Upper lobe of left lung (tissue), 6 donors: ENCODE results near the gene KPNA2. TPM values are rescaled to one million over a fixed set of nuclear protein-coding genes. Genes with fewer than 3 reads are reported as not detected.
A peak's percentile ranks its signal among the peaks of the same experiment; 100 is the strongest.
"Not testable (repeated sequence)": the region's sequence is repeated elsewhere in the genome, so short reads cannot be mapped to it uniquely, and the experiment has no call there.

Experiments used
- ATAC-seq, 2 donors: fragments of 200-7000 bp; cut with Tn5 transposase; one replicate each; pipeline ENCODE4 v1.9.1; 2022; ENCODE audit warnings: mild to moderate bottlenecking in 2 of 2, moderate library complexity in 2 of 2; ENCODE audit not compliant: low FRiP score in 2 of 2
- DNase-seq, 2 donors: peaks; one replicate each; pipeline ENCODE4 v3.0.0-alpha.2; 2019 to 2020
- H3K27ac ChIP-seq, 4 donors: fragments of 200-600 bp; sonication (generic); one replicate each; pipeline ENCODE4 v1.5.1; 2016 to 2019
- H3K27me3 ChIP-seq, 4 donors: fragments of 200-600 bp; sonication (generic); one replicate each; pipeline ENCODE4 v1.5.1; 2017 to 2019
- H3K36me3 ChIP-seq, 4 donors: fragments of 200-600 bp; sonication (generic); one replicate each; pipeline ENCODE4 v1.5.1; 2016 to 2019
- H3K4me1 ChIP-seq, 4 donors: fragments of 200-600 bp; sonication (generic); one replicate each; pipeline ENCODE4 v1.5.1; 2018 to 2019
- H3K4me3 ChIP-seq, 4 donors: fragments of 200-600 bp; sonication (generic); one replicate each; pipeline ENCODE4 v1.5.1; 2017 to 2019; ENCODE audit warnings: mild to moderate bottlenecking in 2 of 4, moderate library complexity in 1 of 4
- H3K9me3 ChIP-seq, 4 donors: fragments of 200-600 bp; sonication (generic); one replicate each; pipeline ENCODE4 v1.5.1; 2018 to 2019
- CTCF ChIP-seq, 6 experiments: fragments of 450-650 bp in 4 of 6; fragments of 200-600 bp in 2 of 6; sonication (generic) in 2 of 6; IDR thresholded peaks; one replicate each; pipeline ENCODE4 v1.5.1; 2016 to 2019; ENCODE audit warnings: antibody characterized with exemption in 6 of 6
- EP300 ChIP-seq, 4 donors: sonication (generic); formaldehyde crosslinking; IDR thresholded peaks; one replicate each; pipeline ENCODE4 v1.5.1; 2017; ENCODE audit warnings: antibody characterized with exemption in 4 of 4, control low read depth in 2 of 4
- POLR2A ChIP-seq, 4 donors: fragments of 450-650 bp; IDR thresholded peaks; one replicate each; pipeline ENCODE4 v1.5.1; 2016 to 2017; ENCODE audit warnings: antibody characterized with exemption in 4 of 4, mild to moderate bottlenecking in 2 of 4
- POLR2AphosphoS5 ChIP-seq, 2 donors: sonication (generic); formaldehyde crosslinking; IDR thresholded peaks; one replicate each; pipeline ENCODE4 v1.5.1; 2017; ENCODE audit warnings: antibody characterized with exemption in 2 of 2
- WGBS, 2 donors: methylation state at CpG; one replicate each; pipeline ENCODE4 v1.1.5; 2017 to 2018; 5-methylcytosine and 5-hydroxymethylcytosine counted together
- total RNA-seq, 6 donors: library from RNA; depleted of rRNA in 4 of 6; stranded (reverse); fragments of >200 nt in 4 of 6; gene quantifications; one replicate each; pipeline versions ENCODE4 v1.1.0 to v1.2.1, GENCODE V29; 2016 to 2021
- donor health status: DM: no; HTN: no; CAD: no; lungs with moderate emphysema.
- donor health status: DM: no; HTN: yes; CAD: no; lungs with severe emphysema.

Gene KPNA2
- total RNA-seq, 6 donors from 2014 or later: 10.7 to 39.4 (median 26.7) TPM

GRCh38 chr17:68080411-68081150 lies 45.0 kb downstream of the KPNA2 start:
- H3K4me3 ChIP-seq: no peak overlapping the region
- no peak overlapping the region for H3K27ac ChIP-seq
- no peaks in the 10 kb centered on the region for H3K27me3 ChIP-seq
- 98 to 99% methylated on average over 25 to 45 of the region's 46 CpGs for WGBS, 2 donors
- peaks cover 0 to 5% (median 0%) of the 10 kb centered on the region in 4 donors for H3K4me1 ChIP-seq
- H3K9me3 ChIP-seq: no peaks in the 10 kb centered on the region
- ATAC-seq: no peak
- DNase-seq: peak in 1 of 2 donors; percentile 77
- no peak for TF ChIP-seq EP300 (IDR thresholded peaks at IDR 0.05)
- TF ChIP-seq POLR2A (IDR thresholded peaks at IDR 0.05): no peak
- no peak for TF ChIP-seq POLR2AphosphoS5 (IDR thresholded peaks at IDR 0.05)
- TF ChIP-seq CTCF (IDR thresholded peaks at IDR 0.05): no peak
- H3K36me3 ChIP-seq: no peaks in the 10 kb centered on the region

GRCh38 chr17:68081305-68082265 lies 46.0 kb downstream of the KPNA2 start:
- WGBS, 2 donors: 86 to 87% methylated on average over 13 of the region's 13 CpGs
- not testable (repeated sequence) for H3K36me3 ChIP-seq, ATAC-seq, H3K27ac ChIP-seq, H3K27me3 ChIP-seq, H3K4me3 ChIP-seq, H3K9me3 ChIP-seq, DNase-seq
- peaks cover 2 to 13% (median 6%) of the 10 kb centered on the region in 4 donors for H3K4me1 ChIP-seq

GRCh38 chr17:68085771-68086381 lies 50.3 kb downstream of the KPNA2 start:
- TF ChIP-seq POLR2A (IDR thresholded peaks at IDR 0.05): no peak
- no peak for TF ChIP-seq POLR2AphosphoS5 (IDR thresholded peaks at IDR 0.05)
- TF ChIP-seq CTCF (IDR thresholded peaks at IDR 0.05): no peak
- TF ChIP-seq EP300 (IDR thresholded peaks at IDR 0.05): no peak
- H3K4me3 ChIP-seq: no peak overlapping the region
- 38 to 54% methylated on average over 7 of the region's 7 CpGs for WGBS, 2 donors
- no peaks in the 10 kb centered on the region for H3K36me3 ChIP-seq
- H3K27me3 ChIP-seq: no peaks in the 10 kb centered on the region
- peaks cover 10 to 32% (median 20%) of the 10 kb centered on the region in 4 donors for H3K4me1 ChIP-seq
- ATAC-seq (peak in 1 of 2 donors; percentile 61), DNase-seq (no peak)
- H3K9me3 ChIP-seq: no peaks in the 10 kb centered on the region
- peak overlapping the region in 2 of 4 donors; percentile 5 to 39 for H3K27ac ChIP-seq

- H3K36me3 ChIP-seq, H3K4me3 ChIP-seq, H3K9me3 ChIP-seq, ATAC-seq, H3K27me3 ChIP-seq: not testable (repeated sequence)
- peak in 1 of 2 donors; percentile 63 for DNase-seq
- peaks cover 10 to 32% (median 20%) of the 10 kb centered on the region in 4 donors for H3K4me1 ChIP-seq
- 79% methylated on average over 4 of the region's 4 CpGs; no CpG with 5 or more reads in 1 of the 2 donors for WGBS, 2 donors
- H3K27ac ChIP-seq: peak overlapping the region in 2 of 4 donors; percentile 5 to 39
These were observed 51.1 kb downstream of the KPNA2 start for GRCh38 chr17:68086666-68087065.

- 17 to 32% methylated on average over 4 to 11 of the region's 11 CpGs for WGBS, 2 donors
- not testable (repeated sequence) for H3K9me3 ChIP-seq, H3K27ac ChIP-seq, DNase-seq, H3K36me3 ChIP-seq, H3K27me3 ChIP-seq, H3K4me3 ChIP-seq
- H3K4me1 ChIP-seq: peaks cover 10 to 32% (median 20%) of the 10 kb centered on the region in 4 donors
- peak in 1 of 2 donors; percentile 47 for ATAC-seq
These were observed 51.6 kb downstream of the KPNA2 start for GRCh38 chr17:68087131-68087623.

- H3K4me1 ChIP-seq: peaks cover 10 to 32% (median 20%) of the 10 kb centered on the region in 4 donors
- ATAC-seq: no peak
- DNase-seq: no peak
- no peaks in the 10 kb centered on the region for H3K27me3 ChIP-seq
- WGBS, 2 donors: 86 to 87% methylated on average over 4 of the region's 4 CpGs
- H3K9me3 ChIP-seq: no peaks in the 10 kb centered on the region
- no peaks in the 10 kb centered on the region for H3K36me3 ChIP-seq
- no peak overlapping the region for H3K27ac ChIP-seq
- no peak for TF ChIP-seq POLR2A (IDR thresholded peaks at IDR 0.05)
- TF ChIP-seq EP300 (IDR thresholded peaks at IDR 0.05): no peak
- TF ChIP-seq POLR2AphosphoS5 (IDR thresholded peaks at IDR 0.05): no peak
- TF ChIP-seq CTCF (IDR thresholded peaks at IDR 0.05): no peak
- no peak overlapping the region for H3K4me3 ChIP-seq
These were observed 52.3 kb downstream of the KPNA2 start for GRCh38 chr17:68087851-68088250.
